Neural crest cell (in vitro differentiated cells): ENCODE data around the gene LPCAT3. TPM values are rescaled to one million over a fixed set of nuclear protein-coding genes. Genes with fewer than 3 reads are reported as not detected.

Experiments used
- microRNA-seq: library from miRNA; unstranded; fragments of <30 nt; microRNA quantifications from one replicate; pipeline ENCODE4, GENCODE V29; 2020
- total RNA-seq: library from RNA; stranded (reverse); gene quantifications from 2 replicates; pipeline ENCODE4 v1.2.1, GENCODE V29; 2021

The LPCAT3 gene
- total RNA-seq, 1 donor from 2014 or later = 32.8 TPM

Small RNA genes lying within 50 kb of the gene (microRNA-seq; reads per million reads assigned to microRNA genes)
- gene MIR141 = 11.8 reads per million, percentile 23 among the genes with 10 or more reads in this experiment
- 296 reads per million, percentile 71 among the genes with 10 or more reads in this experiment for gene MIR200C

Other genes with a start within 250 kb of the LPCAT3 start
- 4.7 and 4.9 TPM in 2 replicates for gene LAG3, start 246.0 kb downstream of the LPCAT3 start, total RNA-seq
- 3.8 and 4.1 TPM in 2 replicates for gene CD4, start 228.9 kb downstream of the LPCAT3 start, total RNA-seq
- gene GPR162, start 196.7 kb downstream of the LPCAT3 start, total RNA-seq = 16.4 and 17.4 TPM in 2 replicates
- 47.4 and 52.7 TPM in 2 replicates for gene P3H3, start 190.1 kb downstream of the LPCAT3 start, total RNA-seq
- gene GNB3, start 177.6 kb downstream of the LPCAT3 start, total RNA-seq = 21.2 and 22.2 TPM in 2 replicates
- 67.9 and 71.7 TPM in 2 replicates for gene CDCA3, start 167.2 kb downstream of the LPCAT3 start, total RNA-seq
- 172 and 173 TPM in 2 replicates for gene USP5, start 166.3 kb downstream of the LPCAT3 start, total RNA-seq
- gene TPI1, start 150.9 kb downstream of the LPCAT3 start, total RNA-seq = 685 and 713 TPM in 2 replicates
- gene SPSB2, start 145.2 kb downstream of the LPCAT3 start, total RNA-seq = 6.2 and 7.0 TPM in 2 replicates
- gene LRRC23, start 113.7 kb downstream of the LPCAT3 start, total RNA-seq = 4.8 and 5.2 TPM in 2 replicates
- 67.5 and 68.4 TPM in 2 replicates for gene ENO2, start 103.9 kb downstream of the LPCAT3 start, total RNA-seq
- 118 and 122 TPM in 2 replicates for gene ATN1, start 90.5 kb downstream of the LPCAT3 start, total RNA-seq
- not detected in 2 replicates for gene RNU7-1, start 74.7 kb downstream of the LPCAT3 start, total RNA-seq
- 293 and 298 TPM in 2 replicates for gene C12orf57, start 74.5 kb downstream of the LPCAT3 start, total RNA-seq
- 0.73 and 1.1 TPM in 2 replicates for gene PTPN6, start 67.1 kb downstream of the LPCAT3 start, total RNA-seq
- 330 and 335 TPM in 2 replicates for gene PHB2, start 47.8 kb downstream of the LPCAT3 start, total RNA-seq
- 57.5 and 65.5 TPM in 2 replicates for gene EMG1, start 47.6 kb downstream of the LPCAT3 start, total RNA-seq
- 2.2 and 3.6 TPM in 2 replicates for gene C1S, start 42.2 kb upstream of the LPCAT3 start, total RNA-seq
- 4.0 and 5.3 TPM in 2 replicates for gene C1R, start 74.0 kb upstream of the LPCAT3 start, total RNA-seq
- 12.8 and 15.3 TPM in 2 replicates for gene C1RL, start 90.7 kb upstream of the LPCAT3 start, total RNA-seq
- gene RBP5, start 110.4 kb upstream of the LPCAT3 start, total RNA-seq = 0.65 and 1.0 TPM in 2 replicates
- gene CLSTN3, start 111.9 kb upstream of the LPCAT3 start, total RNA-seq = 28.2 and 30.4 TPM in 2 replicates
- 40.2 and 42.2 TPM in 2 replicates for gene PEX5, start 171.2 kb upstream of the LPCAT3 start, total RNA-seq